GM21619 (cell line): Measurements from ENCODE around the gene HMGN1.

Experiments used
- ATAC-seq: cut with Tn5 transposase; IDR thresholded peaks from one replicate; pipeline ENCODE4 v1.9.1; 2021; ENCODE audit not compliant: unreplicated experiment

HMGN1 gene

DNA sequence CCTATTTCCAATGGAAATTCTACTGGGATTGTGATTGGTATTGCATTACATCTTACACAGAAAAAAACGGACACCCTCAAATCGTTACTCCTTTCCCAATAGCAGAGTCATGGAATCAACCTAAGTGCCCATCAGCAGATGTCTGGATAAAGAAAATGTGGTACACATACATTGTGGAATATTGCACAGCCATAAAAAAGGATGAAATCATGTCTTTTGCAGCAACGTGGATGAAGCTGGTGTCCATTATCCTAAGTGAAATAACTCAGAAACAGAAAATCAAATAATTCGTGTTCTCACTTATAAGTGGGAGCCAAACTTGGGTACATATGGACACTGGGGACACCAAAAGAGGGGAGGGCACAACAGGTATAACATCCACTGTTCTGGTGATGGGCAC is 14.3 kb downstream of the HMGN1 start:
- ATAC-seq, result no peak

DNA sequence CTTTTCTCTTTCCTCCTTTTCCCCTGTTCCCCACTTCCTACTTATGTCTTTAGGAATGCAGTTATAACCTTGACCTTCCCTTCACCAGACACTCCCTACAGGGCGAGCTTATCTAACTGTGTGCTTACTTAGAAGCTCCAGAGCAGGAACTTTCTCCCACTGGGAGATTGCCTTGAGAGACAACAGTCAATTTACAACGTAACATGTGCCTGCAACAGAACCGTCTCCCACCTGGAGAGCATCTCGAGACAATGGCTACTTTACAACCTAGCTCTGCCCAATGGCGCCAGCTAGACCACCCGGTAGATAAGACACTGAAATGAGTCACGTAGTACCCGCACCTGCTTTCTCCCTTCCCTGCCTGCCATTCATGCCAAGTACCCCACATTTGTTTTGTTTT is 16.7 kb downstream of the HMGN1 start:
- ATAC-seq, result no peak

DNA sequence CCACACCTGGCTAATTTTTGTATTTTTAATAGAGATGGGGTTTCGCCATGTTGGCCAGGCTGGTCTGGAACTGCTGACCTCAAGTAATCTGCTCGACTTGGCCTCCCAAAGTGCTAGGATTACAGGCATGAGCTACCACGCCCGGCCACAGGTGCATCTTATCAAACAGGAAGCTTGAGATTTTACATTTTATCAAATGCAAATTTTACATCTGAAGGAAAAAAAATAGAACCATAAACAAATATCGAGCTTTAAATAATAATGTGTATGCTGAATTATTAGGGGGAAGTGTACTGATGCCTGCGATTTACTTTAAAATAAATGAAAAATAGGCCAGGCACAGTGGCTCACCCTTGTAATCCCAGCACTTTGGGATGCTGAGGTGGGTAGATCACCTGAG is 18.9 kb downstream of the HMGN1 start:
- no peak for ATAC-seq

DNA sequence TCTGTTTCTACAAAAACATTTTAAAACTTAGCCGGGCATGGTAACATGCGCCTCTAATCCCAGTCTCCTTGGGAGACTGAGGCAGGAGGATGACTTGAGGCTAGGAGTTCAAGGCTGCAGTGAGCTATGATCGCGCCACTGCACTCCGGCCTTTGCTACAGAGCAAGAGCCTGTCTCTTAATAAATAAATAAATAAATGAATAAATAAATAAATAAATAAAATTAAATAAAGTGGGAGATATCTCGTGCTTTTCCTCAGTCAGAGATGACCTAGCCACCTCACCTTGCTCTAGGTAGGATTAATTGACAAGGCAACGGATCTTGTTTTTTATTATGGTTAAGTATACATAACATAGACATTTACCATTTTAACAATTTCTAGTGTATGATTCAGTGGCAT is 21.2 kb downstream of the HMGN1 start:
- no peak for ATAC-seq

- ATAC-seq, result no peak
These were observed 22.1 kb downstream of the HMGN1 start for GRCh38 chr21:39326607-39327307.

DNA sequence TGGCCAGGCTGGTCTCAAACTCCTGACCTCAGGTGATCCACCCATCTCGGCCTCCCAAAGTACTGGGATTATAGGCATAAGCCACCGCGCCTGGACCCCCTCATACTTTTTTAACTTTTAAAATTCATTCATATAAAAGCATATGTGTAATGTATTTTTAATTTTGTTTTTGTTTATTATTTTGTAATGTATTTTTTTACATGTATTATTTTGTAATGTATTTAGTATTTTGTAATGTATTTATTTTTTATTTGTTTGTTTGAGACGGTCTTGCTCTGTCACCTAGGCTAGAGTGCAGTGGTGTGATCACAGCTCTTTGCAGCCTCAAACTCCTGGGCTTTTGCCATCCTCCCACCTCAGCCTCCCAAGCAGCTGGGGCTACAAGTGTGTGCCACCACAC is 23.4 kb downstream of the HMGN1 start:
- no peak for ATAC-seq

- ATAC-seq, result no peak
These were observed 27.5 kb downstream of the HMGN1 start for GRCh38 chr21:39321424-39321823.

GRCh38 chr21:39319814-39320332 is 29.0 kb downstream of the HMGN1 start:
- ATAC-seq, result no peak

GRCh38 chr21:39319251-39319756 is 29.6 kb downstream of the HMGN1 start:
- ATAC-seq, result no peak

- no peak for ATAC-seq
These were observed 30.6 kb downstream of the HMGN1 start for GRCh38 chr21:39318091-39318959.

DNA sequence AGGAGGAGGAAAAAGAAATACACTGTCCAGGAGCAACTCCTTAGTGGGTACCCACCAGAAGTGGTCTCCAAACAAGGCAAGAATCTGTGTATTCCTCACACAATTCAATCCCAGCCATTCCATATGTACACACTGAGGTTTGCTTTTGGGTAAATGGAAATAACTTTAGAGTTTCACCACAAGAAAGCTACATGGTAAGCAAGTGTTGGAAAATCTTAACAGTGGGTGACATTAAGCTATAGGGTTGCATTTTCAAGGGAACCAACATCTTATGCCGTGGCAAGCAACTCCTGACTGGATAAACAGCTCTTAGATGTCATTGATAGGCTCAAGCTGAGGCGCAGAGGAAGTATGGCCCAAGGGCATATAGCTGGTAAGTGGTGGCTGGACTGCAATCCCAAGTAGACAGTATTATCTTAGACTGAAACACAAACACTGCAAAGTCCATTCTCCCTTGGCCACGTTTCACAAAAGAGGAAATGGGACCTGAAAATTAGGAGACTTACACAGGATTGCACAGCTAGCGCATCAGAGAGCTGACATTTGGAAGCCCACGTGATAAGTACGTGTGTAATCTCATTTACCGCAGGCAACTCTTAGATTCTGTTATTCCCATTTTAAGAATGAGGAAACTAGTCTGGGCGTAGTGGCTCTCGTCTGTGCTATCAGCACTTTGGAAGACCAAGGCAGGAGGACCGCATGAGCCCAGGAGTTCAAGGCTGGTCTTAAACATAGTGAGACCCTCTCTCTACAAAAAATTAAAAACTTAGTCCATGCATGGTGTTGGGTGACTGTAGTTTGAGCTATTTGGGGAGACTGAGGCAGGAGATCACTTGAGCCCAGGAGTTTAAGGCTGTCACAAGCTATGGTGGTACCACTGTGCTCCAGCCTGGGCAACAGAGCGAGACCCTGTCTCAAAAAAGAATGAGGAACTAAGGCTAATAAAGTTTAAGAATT is 31.5 kb downstream of the HMGN1 start:
- ATAC-seq, result no peak

- no peak for ATAC-seq
These were observed 32.2 kb downstream of the HMGN1 start for GRCh38 chr21:39316729-39317128.

GRCh38 chr21:39315603-39316445 is 33.1 kb downstream of the HMGN1 start:
- no peak for ATAC-seq

DNA sequence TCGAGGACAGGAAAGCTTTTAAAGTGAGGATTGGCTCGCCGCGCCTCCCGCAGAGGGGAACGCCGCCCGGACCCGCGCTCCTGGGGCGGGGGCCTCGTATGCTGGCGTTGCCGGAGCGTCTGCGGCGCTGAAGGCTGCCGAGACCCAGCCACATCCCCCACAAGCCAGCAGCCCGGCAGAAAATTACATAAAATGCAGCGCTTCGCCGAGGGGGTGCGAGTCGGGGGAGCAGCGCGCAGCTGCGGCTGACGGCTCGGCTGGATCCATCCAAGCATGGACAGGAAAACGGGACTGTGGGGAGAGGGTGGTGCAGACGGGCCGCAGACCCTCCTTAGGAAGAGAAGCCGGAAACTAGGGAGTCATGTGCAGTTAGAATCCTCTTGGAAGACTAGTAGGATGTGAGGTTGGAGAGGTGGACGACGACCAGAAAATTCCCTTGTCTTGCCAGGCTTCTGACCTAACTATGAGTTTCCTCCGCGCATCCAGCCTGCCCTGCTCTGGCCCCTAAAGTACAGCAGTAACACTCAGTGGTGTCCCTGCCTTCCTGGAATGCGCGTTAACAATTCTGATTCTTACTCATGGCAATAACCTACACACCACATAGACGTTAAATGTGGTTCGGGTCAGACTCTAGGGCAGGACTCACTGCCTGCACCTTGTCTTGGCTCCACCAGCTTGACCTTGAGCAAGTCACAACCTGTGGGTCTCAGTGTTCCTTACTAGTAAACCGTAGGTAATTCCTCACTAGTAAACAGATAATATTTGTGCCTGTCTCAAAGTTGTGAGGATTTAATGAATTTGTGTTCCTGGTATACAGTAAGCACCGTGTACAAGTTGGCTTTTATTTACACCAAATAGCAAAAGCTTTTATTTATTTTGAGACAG is 34.5 kb downstream of the HMGN1 start:
- peak; percentile 17 for ATAC-seq

DNA sequence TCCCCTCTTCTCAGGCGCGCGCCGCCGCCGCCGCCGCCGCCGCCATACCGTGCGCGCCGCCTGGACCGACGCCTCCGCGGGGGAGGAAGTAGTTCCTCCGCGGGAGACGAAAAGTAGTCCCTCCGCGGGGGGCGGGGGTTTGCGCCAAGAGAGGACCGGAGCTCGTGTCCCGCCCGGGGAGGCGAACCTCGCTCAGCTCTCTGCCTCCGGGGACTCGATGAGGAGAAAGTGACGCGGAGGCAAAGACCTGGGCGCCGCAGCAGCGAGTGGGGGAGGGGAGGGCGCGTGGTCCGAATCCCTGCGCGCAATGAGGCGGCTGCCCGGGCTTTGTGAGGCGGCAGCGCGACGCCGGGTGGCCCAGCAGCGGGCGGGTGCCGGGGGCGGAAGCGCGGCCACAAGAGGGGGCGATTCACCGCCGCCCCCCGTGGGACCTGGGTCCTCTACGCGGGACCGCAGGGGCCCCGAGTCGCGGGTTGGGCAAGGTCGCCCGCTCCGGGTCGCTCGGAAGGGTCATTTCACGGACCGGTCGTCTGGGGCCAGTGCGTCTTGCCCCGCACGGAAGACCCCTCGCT is 35.2 kb downstream of the HMGN1 start, which contains the start of gene BRWD1:
Gene BRWD1, minus strand, starts transcription at position 62 of the 572 bp plus-strand sequence. CDS start 141 bp downstream, outside the sequence.
- peak; percentile 43 for ATAC-seq

- ATAC-seq, result peak; percentile 8
These were observed 35.8 kb downstream of the HMGN1 start for GRCh38 chr21:39313042-39313570.

GRCh38 chr21:39312112-39313041 is 36.5 kb downstream of the HMGN1 start:
- ATAC-seq, result peak; percentile 71
